Measurements from ENCODE around the gene BRCA1.

GRCh38 chr17:43025766-43026537 is 99.2 kb downstream of the BRCA1 start:
- no peak for TF ChIP-seq CTCF (IDR thresholded peaks at IDR 0.05; ENCODE audit: insufficient read depth, low read depth, low read length)
- no peak for TF ChIP-seq EZH2 (IDR thresholded peaks at IDR 0.05; ENCODE audit: insufficient read depth, low read length)

Measured in astrocyte (in vitro differentiated cells and primary cell).